Measurements from ENCODE around the gene DELE1. TPM values are rescaled to one million over a fixed set of nuclear protein-coding genes. Genes with fewer than 3 reads are reported as not detected.

Gene DELE1
- total RNA-seq, 2 donors from 2014 or later, result 49.5 to 89.1 TPM

DNA sequence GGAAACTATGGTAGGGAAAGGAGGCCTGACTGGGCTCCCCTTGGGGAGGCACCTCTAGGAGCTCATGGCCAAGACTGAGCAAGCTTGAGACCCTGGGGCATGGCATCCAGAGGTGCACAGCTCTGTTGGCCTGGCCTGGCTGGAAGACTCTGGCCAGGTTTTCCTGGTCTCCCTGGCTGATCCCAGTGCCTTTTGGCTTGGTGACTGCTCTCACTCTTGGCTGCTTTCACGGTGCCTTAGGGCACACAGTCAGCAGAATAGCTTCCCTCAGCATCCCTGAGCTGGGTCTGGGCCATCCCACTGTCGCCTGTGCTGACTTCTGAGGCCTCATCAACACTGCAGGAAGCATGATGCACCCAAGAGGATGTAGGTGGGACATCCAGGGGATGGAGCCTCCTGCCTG is 13.4 kb upstream of the DELE1 start:
- Histone ChIP-seq H3K4me3 (no peak overlapping the region), H3K27ac (no peak overlapping the region), H3K36me3 (no peaks in the 10 kb centered on the region), H3K4me1 (peaks cover 0 to 11% of the 10 kb centered on the region in 2 donors), H3K27me3 (no peaks in the 10 kb centered on the region), H3K9me3 (no peaks in the 10 kb centered on the region)
- no peak for DNase-seq (ENCODE audit: low spot score)
- TF ChIP-seq CTCF (IDR thresholded peaks at IDR 0.05), result no peak

- Histone ChIP-seq H3K27ac (no peak overlapping the region), H3K4me3 (peak overlapping the region; percentile 25 to 44), H3K4me1 (peaks cover 0 to 11% of the 10 kb centered on the region in 2 donors), H3K9me3 (no peaks in the 10 kb centered on the region), H3K36me3 (no peaks in the 10 kb centered on the region), H3K27me3 (no peaks in the 10 kb centered on the region)
- no peak for TF ChIP-seq CTCF (IDR thresholded peaks at IDR 0.05)
- DNase-seq (ENCODE audit: low spot score), result no peak
Observed at GRCh38 chr5:141913560-141914198, 10.0 kb upstream of the DELE1 start.

DNA sequence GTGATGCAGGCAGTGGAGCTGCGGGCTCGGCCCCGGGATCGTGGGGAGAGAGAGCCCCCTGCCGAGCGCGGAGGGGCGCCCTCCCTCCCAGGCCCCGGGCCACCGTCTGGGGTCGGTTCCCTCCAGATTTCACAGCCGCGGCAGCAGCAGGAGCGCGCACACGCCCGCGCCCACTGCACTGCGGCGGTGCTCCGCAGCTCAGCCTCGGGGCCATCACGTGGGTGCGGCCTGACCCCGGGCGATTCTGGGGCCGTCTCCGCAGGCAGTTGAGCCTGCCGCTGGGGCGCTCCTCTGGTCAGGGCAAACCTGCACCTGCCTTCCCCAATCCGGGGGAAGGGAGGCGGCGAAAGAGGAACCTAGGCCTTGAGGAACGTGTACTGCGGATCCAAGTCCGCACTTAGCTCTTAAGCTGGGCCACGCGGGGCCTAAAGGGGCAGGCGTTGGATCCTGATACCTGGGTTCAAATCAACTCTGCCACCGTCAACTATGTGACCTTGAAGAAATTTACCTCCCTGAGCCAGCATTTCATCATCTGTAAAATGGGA is 9.4 kb upstream of the DELE1 start:
- no peak overlapping the region for H3K27ac ChIP-seq
- no peaks in the 10 kb centered on the region for H3K9me3 ChIP-seq
- peak; percentile 63 for DNase-seq (ENCODE audit: low spot score)
- peak in 1 of 2 donors; percentile 69 for TF ChIP-seq CTCF (IDR thresholded peaks at IDR 0.05)
- H3K36me3 ChIP-seq, result no peaks in the 10 kb centered on the region
- H3K4me1 ChIP-seq, result peaks cover 0 to 13% of the 10 kb centered on the region in 2 donors
- peak overlapping the region; percentile 25 to 44 for H3K4me3 ChIP-seq
- H3K27me3 ChIP-seq, result no peaks in the 10 kb centered on the region

GRCh38 chr5:141914797-141915196 is 8.9 kb upstream of the DELE1 start:
- no peak overlapping the region for H3K4me3 ChIP-seq
- no peak for TF ChIP-seq CTCF (IDR thresholded peaks at IDR 0.05)
- H3K27ac ChIP-seq, result no peak overlapping the region
- H3K4me1 ChIP-seq, result peaks cover 0 to 17% of the 10 kb centered on the region in 2 donors
- no peak for DNase-seq (ENCODE audit: low spot score)
- no peaks in the 10 kb centered on the region for H3K27me3 ChIP-seq
- H3K36me3 ChIP-seq, result no peaks in the 10 kb centered on the region
- no peaks in the 10 kb centered on the region for H3K9me3 ChIP-seq

DNA sequence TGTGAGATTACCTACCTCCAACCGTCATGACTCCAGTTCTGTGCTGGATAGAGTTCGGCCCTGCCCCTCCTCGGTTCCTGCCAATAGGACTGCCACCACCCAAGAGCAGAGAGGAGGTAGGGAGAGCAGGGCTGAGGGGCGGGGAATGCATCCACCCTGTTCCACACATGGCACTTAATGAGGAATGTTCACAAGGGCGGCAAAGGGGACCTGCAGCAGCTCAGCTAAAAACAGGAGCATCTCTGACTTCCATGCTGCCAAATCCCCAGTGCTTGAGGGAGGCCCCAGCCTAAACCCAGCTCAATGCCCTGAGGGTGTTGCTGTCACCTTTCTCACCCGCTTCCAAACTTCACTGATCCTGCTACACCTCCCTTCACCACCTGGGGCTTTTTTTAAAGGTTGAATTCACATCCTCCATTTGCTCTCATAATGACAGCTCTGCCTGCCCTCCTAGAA is 7.8 kb upstream of the DELE1 start:
- TF ChIP-seq CTCF (IDR thresholded peaks at IDR 0.05), result no peak
- Histone ChIP-seq H3K4me3 (no peak overlapping the region), H3K9me3 (no peaks in the 10 kb centered on the region), H3K27ac (no peak overlapping the region), H3K4me1 (peaks cover 0 to 22% of the 10 kb centered on the region in 2 donors), H3K36me3 (no peaks in the 10 kb centered on the region), H3K27me3 (no peaks in the 10 kb centered on the region)
- no peak for DNase-seq (ENCODE audit: low spot score)

Measured in right atrium auricular region (tissue), 2 donors.